ENCODE measurements around the gene LARGE1.
A peak's percentile ranks its signal among the peaks of the same experiment; 100 is the strongest.

LARGE1 gene

DNA sequence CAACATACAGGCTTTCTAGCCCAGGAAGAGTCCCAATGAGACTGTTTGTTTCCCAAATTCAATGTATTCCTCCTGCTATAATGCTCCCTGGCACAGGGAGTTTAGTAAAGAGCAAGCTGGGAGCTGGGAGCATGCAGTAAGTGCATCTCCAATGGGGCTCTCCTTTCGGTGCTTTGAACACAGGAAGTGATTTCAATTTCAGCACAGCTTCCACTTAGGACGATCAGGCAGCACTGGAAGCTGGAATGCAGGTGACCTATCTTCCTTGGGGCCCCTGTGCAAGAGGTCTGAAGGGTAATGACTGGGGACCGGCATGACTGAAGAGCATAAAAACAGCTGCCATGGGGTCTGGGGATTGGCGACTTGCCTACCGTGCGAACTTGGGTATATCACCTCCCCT is 76.0 kb downstream of the LARGE1 start:
- no peak for DNase-seq (ENCODE audit: low read depth)
- no peak overlapping the region for H3K4me3 ChIP-seq (ENCODE audit: low read depth, low read length)
- TF ChIP-seq CTCF (IDR thresholded peaks at IDR 0.05; ENCODE audit: low read depth, low read length): no peak
- TF ChIP-seq MYC (IDR thresholded peaks at IDR 0.05; ENCODE audit: low read depth, low read length): no peak
- no peak for TF ChIP-seq POLR2A (IDR thresholded peaks at IDR 0.05; ENCODE audit: extremely low read depth, insufficient read length)
- no peak for TF ChIP-seq MAX (IDR thresholded peaks at IDR 0.05; ENCODE audit: low read depth, low read length)

- no peak overlapping the region for H3K4me3 ChIP-seq (ENCODE audit: low read depth, low read length)
- TF ChIP-seq MAX (IDR thresholded peaks at IDR 0.05; ENCODE audit: low read depth, low read length) (no peak), CTCF (IDR thresholded peaks at IDR 0.05; ENCODE audit: low read depth, low read length) (no peak), POLR2A (IDR thresholded peaks at IDR 0.05; ENCODE audit: extremely low read depth, insufficient read length) (no peak), MYC (IDR thresholded peaks at IDR 0.05; ENCODE audit: low read depth, low read length) (no peak)
- DNase-seq (ENCODE audit: low read depth): no peak
These were observed 77.7 kb downstream of the LARGE1 start for GRCh38 chr22:33842421-33843094.

- H3K4me3 ChIP-seq (ENCODE audit: low read depth, low read length): no peak overlapping the region
- DNase-seq (ENCODE audit: low read depth): no peak
- TF ChIP-seq POLR2A (IDR thresholded peaks at IDR 0.05; ENCODE audit: extremely low read depth, insufficient read length): no peak
- TF ChIP-seq MAX (IDR thresholded peaks at IDR 0.05; ENCODE audit: low read depth, low read length): no peak
- no peak for TF ChIP-seq CTCF (IDR thresholded peaks at IDR 0.05; ENCODE audit: low read depth, low read length)
- TF ChIP-seq MYC (IDR thresholded peaks at IDR 0.05; ENCODE audit: low read depth, low read length): no peak
These were observed 78.3 kb downstream of the LARGE1 start for GRCh38 chr22:33842006-33842354.

GRCh38 chr22:33841281-33842005 is 78.8 kb downstream of the LARGE1 start:
- H3K4me3 ChIP-seq (ENCODE audit: low read depth, low read length): no peak overlapping the region

DNA sequence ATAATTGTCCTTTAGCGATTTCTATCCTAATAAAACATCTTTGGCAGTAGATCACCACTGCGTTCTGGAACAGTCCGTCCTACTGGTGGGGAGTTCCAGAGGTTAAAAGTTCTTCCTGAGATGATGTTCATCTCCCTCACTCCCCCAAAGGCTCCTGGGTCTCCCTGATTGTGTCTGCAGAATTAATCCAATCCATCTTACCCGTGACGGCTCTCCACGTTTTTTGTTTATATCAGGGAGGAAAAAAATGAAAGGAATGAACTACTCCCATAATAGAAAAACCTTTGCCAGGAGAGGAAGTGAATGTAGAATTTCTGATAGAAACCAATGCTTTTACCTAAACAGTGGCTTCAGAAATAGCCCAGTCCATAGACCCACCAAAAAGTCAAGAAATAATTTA is 81.6 kb downstream of the LARGE1 start:
- H3K4me3 ChIP-seq (ENCODE audit: low read depth, low read length): no peak overlapping the region
- TF ChIP-seq MAX (IDR thresholded peaks at IDR 0.05; ENCODE audit: low read depth, low read length) (no peak), POLR2A (IDR thresholded peaks at IDR 0.05; ENCODE audit: extremely low read depth, insufficient read length) (no peak), CTCF (IDR thresholded peaks at IDR 0.05; ENCODE audit: low read depth, low read length) (no peak), MYC (IDR thresholded peaks at IDR 0.05; ENCODE audit: low read depth, low read length) (no peak)
- DNase-seq (ENCODE audit: low read depth): no peak

More at GRCh38 chr22:33841281-33842005, 78.8 kb downstream of the LARGE1 start:
- no peak for TF ChIP-seq MYC (IDR thresholded peaks at IDR 0.05; ENCODE audit: low read depth, low read length)
- no peak for TF ChIP-seq CTCF (IDR thresholded peaks at IDR 0.05; ENCODE audit: low read depth, low read length)
- no peak for TF ChIP-seq POLR2A (IDR thresholded peaks at IDR 0.05; ENCODE audit: extremely low read depth, insufficient read length)
- no peak for TF ChIP-seq MAX (IDR thresholded peaks at IDR 0.05; ENCODE audit: low read depth, low read length)
- peak; percentile 25 for DNase-seq (ENCODE audit: low read depth)

Measured in NB4 (cell line).